ENCODE results near the gene FAM174B.

- no peak for TF ChIP-seq CTCF (IDR thresholded peaks at IDR 0.05)
- TF ChIP-seq POLR2A (IDR thresholded peaks at IDR 0.05): no peak
Observed at GRCh38 chr15:92668620-92669019, 13.0 kb upstream of the FAM174B start.

Measured in adrenal gland (tissue), 5 donors.